Heart left ventricle (tissue), 16 donors: ENCODE data around the gene PLCH1. TPM values are rescaled to one million over a fixed set of nuclear protein-coding genes. Genes with fewer than 3 reads are reported as not detected.

Experiments
- ATAC-seq, 4 donors: fragments of 200-7000 bp; cut with Tn5 transposase; one replicate each; pipeline ENCODE4 v1.9.1; 2020 to 2022; ENCODE audit warnings: moderate library complexity in 4 of 4, mild to moderate bottlenecking in 3 of 4, moderate number of reproducible peaks in 1 of 4
- DNase-seq, 5 donors: peaks; one replicate each; pipeline ENCODE4 v3.0.0-alpha.2; 2020
- H3K27ac ChIP-seq, 12 donors: fragments of 200-600 bp; sonication (generic) in 4 of 12; one replicate each; pipeline versions ENCODE4 v1.5.0 to v1.8.0; 2016 to 2022; ENCODE audit warnings: mild to moderate bottlenecking in 2 of 12
- H3K27me3 ChIP-seq, 9 donors: fragments of 200-600 bp; sonication (generic) in 2 of 9; one replicate each; pipeline versions ENCODE4 v1.5.1 to v1.8.0; 2016 to 2022; ENCODE audit warnings: mild to moderate bottlenecking in 3 of 9
- H3K36me3 ChIP-seq, 9 donors: fragments of 200-600 bp; sonication (generic) in 2 of 9; one replicate each; pipeline versions ENCODE4 v1.5.0 to v1.8.0; 2018 to 2022; ENCODE audit warnings: mild to moderate bottlenecking in 2 of 9
- H3K4me1 ChIP-seq, 12 donors: fragments of 200-600 bp; sonication (generic) in 4 of 12; one replicate each; pipeline versions ENCODE4 v1.5.0 to v1.8.0; 2016 to 2022; ENCODE audit warnings: mild to moderate bottlenecking in 3 of 12
- H3K4me3 ChIP-seq, 12 donors: fragments of 200-600 bp; sonication (generic) in 4 of 12; one replicate each; pipeline versions ENCODE4 v1.5.0 to v1.8.0; 2017 to 2022; ENCODE audit warnings: mild to moderate bottlenecking in 9 of 12, moderate library complexity in 4 of 12
- H3K9me3 ChIP-seq, 12 donors: fragments of 200-600 bp; sonication (generic) in 4 of 12; one replicate each; pipeline versions ENCODE4 v1.5.0 to v1.8.0; 2016 to 2022; ENCODE audit warnings: mild to moderate bottlenecking in 1 of 12
- CTCF ChIP-seq, 12 donors: fragments of 200-600 bp; sonication (generic) in 4 of 12; IDR thresholded peaks; one replicate each; pipeline versions ENCODE4 v1.5.0 to v1.8.0; 2018 to 2022; ENCODE audit warnings: antibody characterized with exemption in 12 of 12, mild to moderate bottlenecking in 5 of 12
- POLR2A ChIP-seq, 2 donors: fragments of 450-650 bp; IDR thresholded peaks; one replicate each; pipeline ENCODE4 v1.6.1; 2017; ENCODE audit warnings: antibody characterized with exemption in 2 of 2, mild to moderate bottlenecking in 2 of 2, moderate library complexity in 2 of 2
- WGBS, 4 donors: extraction: QIAGEN DNeasy Blood & Tissue Kit in 2 of 4; methylation state at CpG; one replicate each; pipeline versions ENCODE4 v1.1.5 to v1.1.7; 2013 to 2018; 5-methylcytosine and 5-hydroxymethylcytosine counted together
- intact Hi-C, 10 donors: fragments of 100-400 bp; cut with DNase I; formaldehyde crosslinking; loops; one replicate each; pipeline versions ENCODE4 v1.11.1 to v1.14.2; 2022
- long read RNA-seq, 3 donors: library from polyadenylated mRNA; unstranded; transcript quantifications; one replicate each; pipeline ENCODE4 v2.0.0, GENCODE V29; 2020 to 2021
- polyA plus RNA-seq, 2 donors: library from polyadenylated mRNA; stranded (reverse); fragments of 200-250 nt; gene quantifications; one replicate each; pipeline ENCODE4 v1.2.3, GENCODE V29; 2013
- total RNA-seq, 9 donors: library from RNA; depleted of rRNA in 2 of 9; stranded (reverse); fragments of >200 nt in 2 of 9; fragmentation: NEBNext Ultra II Directional in 3 of 9; extraction: Animal tissue kit (Norgen Biotek cat#: 25700) in 3 of 9; gene quantifications; one replicate each; pipeline versions ENCODE4 v1.1.0 to v1.2.4, GENCODE V29; 2016 to 2023
- donor health status: ischemic (EF 13 %, LVEDD 7.1; RV severe dilation, severe dysfunction).
- donor health status: healthy with polysubstance abuse.
- donor health status: DM: no; HTN: yes; CAD: no.
- donor health status: DM: no; HTN: no; CAD: no.
- donor health status: ischemic (EF 25% LVEDD 6.9; RV normal size, moderate dysfunction).
- donor health status: ischemic (EF 25% LVEDD 5.7; RV mildly dilated, moderate dysfunction).
- donor health status: healthy.
- donor health status: DM: yes; HTN: yes; CAD: no.
- donor health status: ischemic (EF 35%, LVEDD 5.7; RV mildly dilated, moderate dysfunction).
- donor health status: nonischemic (EF 11% LVEDD 7.7; RV severe dilation, severe dysfunction).
- donor health status: DM: yes; HTN: yes; CAD: no.
- donor health status: PGD.
- donor health status: ischemic (EF 29% LVEDD 5.4; RV normal size, mild dysfunction).
- donor health status: nonischemic (EF 23%, LVEDD 6.1; RV moderate dilation, normal function).

The PLCH1 gene
- total RNA-seq = 1 to 10 TPM in 1 of 9 donors, under 1 TPM in 8; 0.09 to 2.7 (median 0.24) TPM
- under 1 TPM; 0.07 to 0.23 TPM for polyA plus RNA-seq
- long read RNA-seq, donor 1, partial matches to known transcripts = 0 of 1 reads
- long read RNA-seq, donor 1, other reads (novel, unspliced or antisense) = 1 of 1 reads
- long read RNA-seq, donor 2 = 0 reads
- long read RNA-seq, donor 3 = 0 reads

- H3K4me1 ChIP-seq = peaks cover 0 to 29% (median 5%) of the 10 kb centered on the region in 12 donors
- TF ChIP-seq CTCF (IDR thresholded peaks at IDR 0.05) (no peak), POLR2A (IDR thresholded peaks at IDR 0.05) (no peak)
- DNase-seq (peak; percentile 47 to 72 (median 53)), ATAC-seq (peak; percentile 79 to 92 (median 89))
- H3K36me3 ChIP-seq = no peaks in the 10 kb centered on the region
- H3K9me3 ChIP-seq = no peaks in the 10 kb centered on the region
- peak within 1 kb of the TSS; percentile 37 to 77 (median 62) for H3K4me3 ChIP-seq
- intact Hi-C loops = loop anchor here in 1 of 10 donors (10.0 kb wide), 1 partner anchor 130 kb away; the partner anchor contains the start of gene GMPS
- H3K27ac ChIP-seq = no peak within 1 kb of the TSS
- peaks cover 5 to 47% (median 16%) of the 10 kb centered on the region in 9 donors for H3K27me3 ChIP-seq
- 1% methylated on average over 16 to 33 of the region's 33 CpGs for WGBS, 4 donors
These were observed at the start of gene PLCH1 for GRCh38 chr3:155744626-155745324. PLCH1 (minus strand) TSS chr3:155745071; CDS start chr3:155704224, 40,847 bp downstream.

- 89 to 95% (median 91%) methylated on average over 1 of the region's 1 CpG for WGBS, 4 donors
- TF ChIP-seq CTCF (IDR thresholded peaks at IDR 0.05) (no peak), POLR2A (IDR thresholded peaks at IDR 0.05) (no peak)
- Histone ChIP-seq H3K27me3 (no peaks in the 10 kb centered on the region), H3K27ac (no peak overlapping the region), H3K4me1 (no peaks in the 10 kb centered on the region), H3K4me3 (no peak overlapping the region), H3K36me3 (peaks cover 0 to 21% (median 5%) of the 10 kb centered on the region in 9 donors), H3K9me3 (peaks cover 0 to 23% (median 0%) of the 10 kb centered on the region in 12 donors)
- intact Hi-C loops = no loop called here
- DNase-seq = no peak
- ATAC-seq = no peak
These were observed 47.7 kb upstream of the PLCH1 start for GRCh38 chr3:155792532-155792931.

GRCh38 chr3:155791190-155791589 is 46.3 kb upstream of the PLCH1 start:
- Histone ChIP-seq H3K36me3 (peaks cover 0 to 16% (median 5%) of the 10 kb centered on the region in 9 donors), H3K27me3 (no peaks in the 10 kb centered on the region), H3K27ac (no peak overlapping the region), H3K4me1 (no peaks in the 10 kb centered on the region), H3K9me3 (peaks cover 0 to 15% (median 0%) of the 10 kb centered on the region in 12 donors), H3K4me3 (no peak overlapping the region)
- no peak for TF ChIP-seq CTCF (IDR thresholded peaks at IDR 0.05)
- no peak for TF ChIP-seq POLR2A (IDR thresholded peaks at IDR 0.05)
- no peak for ATAC-seq
- intact Hi-C loops = no loop called here
- 97 to 100% (median 99%) methylated on average over 2 of the region's 2 CpGs for WGBS, 4 donors
- DNase-seq = no peak

- intact Hi-C loops = no loop called here
These were observed 45.5 kb upstream of the PLCH1 start for GRCh38 chr3:155790272-155790925.

More at GRCh38 chr3:155790272-155790925, 45.5 kb upstream of the PLCH1 start:
- Histone ChIP-seq H3K36me3 (peaks cover 0 to 16% (median 5%) of the 10 kb centered on the region in 9 donors), H3K4me1 (no peaks in the 10 kb centered on the region), H3K4me3 (no peak overlapping the region), H3K9me3 (peaks cover 0 to 13% (median 0%) of the 10 kb centered on the region in 12 donors), H3K27me3 (no peaks in the 10 kb centered on the region), H3K27ac (no peak overlapping the region)
- DNase-seq = no peak
- TF ChIP-seq POLR2A (IDR thresholded peaks at IDR 0.05) (no peak), CTCF (IDR thresholded peaks at IDR 0.05) (no peak)
- WGBS, 4 donors = 73 to 84% (median 76%) methylated on average over 4 of the region's 4 CpGs
- ATAC-seq = no peak
